Cerebellar nuclear complex (tissue), 1 donor: ENCODE data around the gene YKT6.

Experiments
- DNase-seq, 2 experiments: peaks; one replicate each; lab custom pipeline; 2025; lab: John Stamatoyannopoulos, UW

YKT6 gene

DNA sequence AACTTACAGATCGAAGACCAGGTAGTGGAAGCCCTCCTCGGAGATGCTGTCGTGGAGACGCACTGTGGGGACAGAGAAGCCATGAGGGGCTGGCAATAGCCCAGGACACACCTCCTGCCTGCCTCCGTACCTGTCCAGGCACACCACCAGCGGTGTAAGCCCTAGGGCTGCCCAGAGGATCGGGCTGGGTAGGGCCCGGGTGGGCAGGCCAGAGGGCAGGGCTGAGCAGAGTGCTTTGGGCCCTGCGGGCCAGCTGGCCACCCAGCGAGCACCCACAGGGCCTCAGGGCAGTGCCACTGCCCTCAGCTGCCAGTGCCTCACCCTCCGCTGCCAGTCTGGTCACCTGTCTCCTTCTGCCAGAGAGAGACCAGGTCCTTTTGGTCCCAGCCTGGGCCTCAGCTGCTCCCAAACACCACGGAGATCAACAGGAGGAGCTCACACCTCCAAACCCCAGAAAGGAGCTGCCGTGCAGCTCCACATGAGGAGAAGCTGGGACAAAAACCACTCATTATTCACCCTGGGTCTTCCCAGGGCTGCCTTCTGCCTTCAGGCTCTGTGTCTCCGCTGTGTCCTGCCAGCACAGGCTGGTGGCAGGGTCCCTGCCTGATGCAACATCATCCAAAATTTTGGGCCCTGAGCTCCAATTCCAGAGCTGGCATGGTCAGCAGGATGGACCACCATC lies 58.2 kb downstream of the YKT6 start:
- no peak for DNase-seq

DNA sequence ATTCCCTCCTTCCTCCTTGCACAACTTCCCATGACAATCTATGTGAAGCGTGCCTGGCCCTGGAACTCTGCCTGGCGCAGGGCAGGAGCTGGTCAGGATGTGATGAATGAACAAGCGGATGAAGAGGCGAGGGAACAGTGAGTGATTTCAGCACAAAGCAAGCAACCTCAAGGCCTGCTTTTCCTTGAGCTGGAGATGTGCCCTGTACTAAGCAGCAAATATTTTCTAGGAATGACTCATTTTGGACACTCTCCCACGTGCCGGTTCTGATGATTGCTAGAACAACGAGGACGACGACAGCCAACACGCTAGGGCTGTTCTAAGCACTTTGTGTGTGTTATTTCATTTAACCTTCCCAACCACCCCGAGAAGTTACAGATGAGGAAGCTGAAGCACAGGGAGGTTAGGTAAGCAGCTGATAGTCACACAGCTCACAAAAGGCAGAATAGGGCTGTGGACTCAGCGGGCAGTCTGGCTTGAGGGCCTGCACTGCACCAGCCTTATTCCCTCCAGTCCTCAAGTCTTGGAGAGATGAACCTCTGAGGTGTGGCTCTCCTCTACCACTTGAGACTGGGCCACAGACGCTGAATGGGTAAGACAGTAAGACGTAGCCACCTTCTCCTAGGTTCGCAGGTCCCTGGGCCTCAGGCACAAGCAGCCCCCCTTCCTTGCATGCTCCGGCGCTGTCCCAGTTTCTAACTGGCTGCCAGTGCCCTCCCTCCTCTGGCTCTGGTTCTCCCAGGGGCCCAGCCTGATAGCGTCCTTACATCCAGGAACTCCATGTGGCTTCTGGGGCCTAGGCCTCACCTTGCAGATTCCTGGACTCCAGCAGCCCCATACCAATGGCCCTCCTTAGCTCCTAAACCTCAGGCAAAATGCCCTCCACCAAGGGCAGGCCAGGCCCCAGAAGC lies 59.0 kb downstream of the YKT6 start:
- DNase-seq, result peak; percentile 24 to 45

- DNase-seq, result no peak
Measured at GRCh38 chr7:44261240-44261639, 60.5 kb downstream of the YKT6 start.

DNA sequence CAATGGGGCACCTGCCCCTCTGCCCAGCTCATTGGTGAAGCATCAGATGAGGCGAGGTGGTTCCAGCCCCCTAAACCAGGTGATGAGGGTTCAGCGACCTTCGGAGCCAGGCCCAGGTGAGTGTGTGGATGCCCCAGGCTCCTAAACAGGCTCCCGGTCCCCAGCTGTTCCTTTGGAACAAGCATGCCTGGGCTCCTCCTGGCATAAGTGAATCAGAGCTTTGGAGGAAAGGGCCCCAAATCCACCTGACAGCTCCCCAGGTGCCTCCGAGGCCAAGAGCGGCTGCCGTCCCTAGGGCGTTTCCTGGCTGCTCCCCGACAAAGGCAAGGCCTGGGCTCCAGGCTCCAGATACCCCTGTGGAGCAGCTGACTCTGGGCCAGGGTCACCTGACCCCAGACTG lies 61.3 kb downstream of the YKT6 start:
- no peak for DNase-seq

DNA sequence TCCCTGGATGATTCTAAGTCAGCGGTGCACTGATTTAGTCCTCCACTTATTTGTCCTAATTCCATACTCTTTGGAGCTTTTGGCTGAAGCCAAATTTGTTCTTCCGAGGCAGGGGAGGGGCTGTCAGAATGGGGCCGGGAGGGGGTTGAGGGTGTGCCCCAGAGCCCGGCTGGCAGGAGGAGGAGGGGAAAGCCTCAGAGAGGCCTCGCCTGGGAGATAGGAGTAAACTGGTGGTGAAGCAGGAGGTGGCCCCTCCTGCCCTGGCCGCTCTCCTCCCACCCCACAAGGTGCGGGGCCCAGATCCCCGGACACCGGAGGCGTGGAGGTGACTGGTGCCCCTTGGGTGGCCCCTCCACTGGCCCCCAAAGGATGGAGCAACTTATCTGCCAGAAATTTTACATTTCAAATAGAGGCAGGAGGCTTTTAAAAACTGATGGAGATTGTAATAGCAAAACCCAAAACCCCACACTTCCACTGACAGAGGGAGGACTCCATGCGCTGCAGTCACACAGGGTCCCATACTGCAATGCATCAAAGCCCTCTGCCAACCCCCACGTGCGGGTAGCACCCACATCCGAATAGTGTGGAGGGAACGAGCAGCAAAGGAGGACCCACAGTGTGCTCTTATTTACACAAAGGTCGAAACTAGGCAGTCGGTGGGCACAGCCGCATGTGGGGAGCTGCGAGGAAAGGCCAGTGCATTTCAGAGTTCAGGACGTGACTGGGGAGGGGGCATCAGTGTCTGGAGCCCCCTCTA lies 62.7 kb downstream of the YKT6 start:
- no peak for DNase-seq
